Astrocyte of the cerebellum (primary cell): ENCODE data around the gene PPDPF.

Experiments
- DNase-seq: peaks from one replicate; pipeline ENCODE4 v3.0.0-alpha.2; 2011; ENCODE audit warnings: low read depth
- H3K4me3 ChIP-seq: 2 replicates; pipeline ENCODE4 v1.5.1; 2011; ENCODE audit warnings: mild to moderate bottlenecking, low read depth, low read length, moderate library complexity
- in situ Hi-C: cut with HindIII; loops from 2 replicates; pipeline ENCODE4 v1.10.0; 2017; ENCODE audit warnings: low sequenced_read_pairs
- TF ChIP-seq, protein P1 (sequence below): IDR thresholded peaks from 2 replicates; pipeline ENCODE4 v1.5.1; 2012; ENCODE audit warnings: low read length, low read depth, moderate library complexity, mild to moderate bottlenecking; ENCODE audit errors: missing control alignments

Gene PPDPF

DNA sequence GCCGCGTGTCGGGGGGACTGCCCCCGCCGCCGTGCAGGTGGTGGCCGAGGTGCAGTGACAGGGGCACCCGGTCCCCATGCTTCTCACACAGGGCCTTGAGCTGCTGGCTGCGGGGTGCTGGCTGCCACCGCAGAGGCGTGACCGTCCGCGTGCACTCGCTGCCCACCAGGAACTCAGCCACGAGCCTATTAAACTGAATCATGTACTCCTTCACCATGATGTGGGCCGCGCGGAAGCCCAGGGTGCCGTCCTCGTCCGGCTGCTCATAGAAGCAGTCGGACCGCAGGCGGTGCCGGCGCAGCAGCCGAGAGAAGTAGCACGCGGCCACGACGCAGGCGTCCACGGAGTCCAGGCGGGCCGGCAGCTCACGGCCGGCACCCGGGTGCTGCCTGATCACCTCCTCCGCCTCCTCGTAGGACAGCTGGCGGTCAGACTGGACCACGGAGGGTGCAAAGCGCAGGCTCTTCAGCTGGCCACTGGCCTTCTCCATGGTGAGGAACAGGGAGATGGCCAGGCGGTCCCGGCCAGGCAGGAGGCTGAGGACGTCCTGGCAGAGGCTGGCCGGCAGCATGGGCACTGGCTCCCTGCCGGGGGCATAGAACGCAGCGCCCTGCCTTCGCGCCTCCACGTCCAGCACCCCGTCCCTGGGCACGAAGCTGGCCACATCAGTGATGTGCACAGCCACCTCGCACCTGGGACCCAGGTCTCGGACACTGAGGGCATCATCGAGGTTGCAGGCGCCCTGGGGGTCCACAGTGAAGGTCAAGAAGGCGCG is 43.7 kb downstream of the PPDPF start:
- in situ Hi-C loops, result no loop called here
- H3K4me3 ChIP-seq, result no peak overlapping the region
- TF ChIP-seq, protein P1, sequence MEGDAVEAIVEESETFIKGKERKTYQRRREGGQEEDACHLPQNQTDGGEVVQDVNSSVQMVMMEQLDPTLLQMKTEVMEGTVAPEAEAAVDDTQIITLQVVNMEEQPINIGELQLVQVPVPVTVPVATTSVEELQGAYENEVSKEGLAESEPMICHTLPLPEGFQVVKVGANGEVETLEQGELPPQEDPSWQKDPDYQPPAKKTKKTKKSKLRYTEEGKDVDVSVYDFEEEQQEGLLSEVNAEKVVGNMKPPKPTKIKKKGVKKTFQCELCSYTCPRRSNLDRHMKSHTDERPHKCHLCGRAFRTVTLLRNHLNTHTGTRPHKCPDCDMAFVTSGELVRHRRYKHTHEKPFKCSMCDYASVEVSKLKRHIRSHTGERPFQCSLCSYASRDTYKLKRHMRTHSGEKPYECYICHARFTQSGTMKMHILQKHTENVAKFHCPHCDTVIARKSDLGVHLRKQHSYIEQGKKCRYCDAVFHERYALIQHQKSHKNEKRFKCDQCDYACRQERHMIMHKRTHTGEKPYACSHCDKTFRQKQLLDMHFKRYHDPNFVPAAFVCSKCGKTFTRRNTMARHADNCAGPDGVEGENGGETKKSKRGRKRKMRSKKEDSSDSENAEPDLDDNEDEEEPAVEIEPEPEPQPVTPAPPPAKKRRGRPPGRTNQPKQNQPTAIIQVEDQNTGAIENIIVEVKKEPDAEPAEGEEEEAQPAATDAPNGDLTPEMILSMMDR, result no peak
- DNase-seq, result no peak

DNA sequence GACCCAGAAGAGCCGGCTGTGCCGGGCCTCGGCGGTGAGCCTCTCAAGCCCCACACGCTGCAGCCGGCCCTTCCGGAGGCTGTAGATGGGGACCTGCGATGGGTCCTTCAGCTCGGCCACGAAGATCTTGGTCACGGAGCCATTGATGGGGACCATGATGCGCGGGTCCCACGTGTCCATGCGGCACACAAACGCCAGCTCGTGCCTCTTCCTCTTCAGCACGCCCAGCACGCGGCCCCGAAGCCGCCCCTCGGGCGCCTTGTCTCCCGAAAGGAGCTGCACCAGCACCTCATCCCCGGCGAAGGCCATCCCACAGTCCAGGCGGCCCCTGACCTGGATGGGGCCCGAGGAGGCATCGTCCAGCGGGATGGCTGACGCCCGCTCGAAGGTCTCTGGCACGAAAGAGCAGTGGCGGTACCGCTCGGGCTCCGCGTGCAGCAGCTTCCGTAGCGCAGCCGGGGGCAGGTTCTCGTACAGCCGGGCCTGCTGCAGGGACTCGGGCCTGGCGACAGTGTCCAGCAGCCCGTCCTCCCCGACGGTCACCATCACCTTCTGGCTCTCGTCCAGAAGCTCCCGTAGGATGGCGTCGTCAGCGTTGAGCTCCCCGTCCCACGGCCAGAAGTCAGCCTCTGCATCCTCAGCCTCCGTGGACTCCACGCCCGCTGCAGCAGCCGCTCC is 44.6 kb downstream of the PPDPF start:
- in situ Hi-C loops, result no loop called here
- H3K4me3 ChIP-seq, result no peak overlapping the region
- TF ChIP-seq, protein P1, result no peak
- no peak for DNase-seq

DNA sequence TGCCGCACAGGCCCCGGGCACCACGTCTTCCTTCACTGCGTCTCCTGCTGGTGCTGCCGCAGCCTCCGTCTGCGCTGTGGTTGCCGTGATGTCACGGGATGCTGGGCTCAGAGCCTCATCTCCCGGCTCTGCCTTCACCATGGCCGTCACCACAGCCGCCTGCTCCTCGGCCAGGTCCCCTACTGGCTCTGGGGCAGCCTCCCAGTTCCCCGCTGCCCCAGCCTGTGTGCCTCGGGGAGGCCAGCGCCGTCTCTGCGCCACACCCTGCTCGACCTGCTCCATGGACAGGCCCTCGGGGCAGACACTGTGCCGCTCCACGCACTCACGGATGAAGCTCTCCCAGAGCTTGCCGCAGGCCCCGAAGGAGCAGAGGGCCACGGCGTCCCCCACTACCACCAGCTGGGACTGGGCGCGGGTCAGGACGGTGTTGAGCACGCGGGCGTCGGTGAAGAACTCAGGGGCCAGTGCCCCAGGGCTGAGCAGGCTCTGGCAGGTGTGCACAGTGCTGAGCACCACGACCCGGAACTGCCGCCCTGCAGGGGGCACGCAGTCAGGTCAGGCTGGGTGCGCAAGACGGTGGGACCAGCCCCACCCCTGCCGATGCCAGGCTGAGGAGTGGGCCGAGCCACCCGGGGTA is 45.3 kb downstream of the PPDPF start:
- in situ Hi-C loops, result no loop called here
- H3K4me3 ChIP-seq, result no peak overlapping the region
- DNase-seq, result no peak

DNA sequence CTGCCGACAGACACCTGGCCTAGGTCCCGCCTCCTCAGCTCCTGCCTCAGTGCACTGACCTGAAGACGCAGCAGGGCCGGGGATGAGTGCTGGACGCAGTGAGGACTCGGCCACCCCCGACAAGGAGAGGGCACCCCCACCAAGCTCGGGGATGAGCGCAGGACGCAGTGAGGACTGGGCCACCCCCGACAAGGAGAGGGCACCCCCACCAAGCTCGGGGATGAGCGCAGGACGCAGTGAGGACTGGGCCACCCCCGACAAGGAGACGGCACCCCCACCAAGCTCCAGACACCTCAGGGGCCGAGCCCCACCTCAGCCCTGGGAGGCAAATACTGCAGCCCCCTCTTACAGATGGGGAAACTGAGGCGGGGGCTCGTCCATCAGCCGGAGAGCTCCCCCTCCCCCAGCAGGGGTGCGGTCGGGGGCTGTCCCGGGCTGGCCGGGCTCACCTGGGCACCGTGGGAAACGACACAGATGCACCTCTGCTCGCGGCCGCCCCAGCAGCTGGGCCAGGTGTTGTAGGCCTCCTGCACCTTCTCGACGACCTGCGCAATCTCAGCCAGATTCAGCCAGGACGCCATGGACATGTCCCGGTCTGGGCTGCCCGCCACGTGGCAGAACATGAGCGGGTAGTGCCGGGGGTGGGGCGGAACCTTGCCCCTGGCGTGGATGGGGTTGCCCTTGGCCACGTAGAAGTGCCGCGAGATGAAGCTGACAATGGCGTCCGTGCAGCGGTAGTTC is 46.0 kb downstream of the PPDPF start:
- in situ Hi-C loops, result no loop called here
- H3K4me3 ChIP-seq, result no peak overlapping the region
- no peak for DNase-seq
- TF ChIP-seq, protein P1, result no peak

More for the DNA sequence above, 45.3 kb downstream of the PPDPF start:
- TF ChIP-seq, protein P1, result no peak

DNA sequence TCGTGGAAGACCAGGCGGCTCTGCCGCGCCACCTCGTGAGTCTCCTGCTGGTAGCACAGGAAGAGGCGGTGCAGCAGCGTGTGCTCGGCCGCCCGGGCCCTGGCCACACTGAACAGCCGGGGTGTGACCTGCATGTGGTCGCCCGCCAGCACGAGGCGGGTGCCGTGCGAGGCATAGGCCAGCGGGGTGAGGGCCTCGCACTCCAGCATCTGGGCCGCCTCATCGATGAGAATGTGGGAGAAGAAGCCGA is 46.5 kb downstream of the PPDPF start:
- TF ChIP-seq, protein P1, result no peak
- no peak overlapping the region for H3K4me3 ChIP-seq
- no peak for DNase-seq
- in situ Hi-C loops, result no loop called here

DNA sequence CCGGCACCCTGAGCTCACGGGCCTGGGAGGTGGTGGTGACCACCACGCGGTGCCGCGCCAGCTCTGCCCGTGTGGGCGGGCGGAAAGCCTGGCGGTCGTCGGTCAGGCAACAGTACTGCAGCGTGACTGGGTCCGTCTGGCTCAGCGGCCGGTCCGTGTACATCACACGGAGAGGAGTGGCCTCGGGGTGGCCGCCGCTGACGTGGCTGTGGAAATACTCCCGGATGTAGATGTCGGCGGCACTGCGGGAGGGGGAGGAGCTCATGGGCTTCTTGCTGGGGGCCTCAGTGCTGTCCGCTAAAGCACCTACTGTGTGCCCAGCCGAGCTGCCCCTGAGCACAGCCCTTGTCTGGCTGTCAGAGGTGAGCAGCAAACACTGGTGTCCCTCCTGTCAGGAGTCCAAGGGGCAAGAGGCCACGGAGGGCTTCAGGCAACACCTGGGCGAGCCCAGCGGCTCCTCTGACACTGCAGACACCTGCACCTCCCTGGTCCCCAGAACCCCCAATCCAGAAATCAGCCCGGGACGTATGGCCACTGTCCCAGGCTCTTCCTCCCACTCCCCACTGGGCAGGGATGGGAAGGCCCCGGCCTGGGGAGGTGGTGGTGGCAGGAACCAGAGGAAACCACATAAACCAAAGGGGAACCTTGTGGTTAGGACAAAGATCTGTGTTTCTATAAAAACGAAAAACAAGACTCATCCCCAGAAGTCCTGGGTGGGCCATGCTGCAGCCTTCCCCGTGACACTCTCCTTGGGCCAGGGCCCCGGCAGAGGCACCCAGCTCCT is 47.0 kb downstream of the PPDPF start:
- DNase-seq, result no peak
- TF ChIP-seq, protein P1, result no peak
- in situ Hi-C loops, result no loop called here
- H3K4me3 ChIP-seq, result no peak overlapping the region
